Mesendoderm (in vitro differentiated cells): ENCODE data around the gene PALLD.

Source experiments
- DNase-seq: peaks from one replicate; pipeline ENCODE4 v3.0.0; 2013
- H2AK5ac ChIP-seq: 2 replicates; pipeline ENCODE4 v1.6.1; 2013; ENCODE audit warnings: low read length, inconsistent platforms
- H2BK120ac ChIP-seq: 2 replicates; pipeline ENCODE4 v1.6.1; 2013; ENCODE audit warnings: low read depth, mild to moderate bottlenecking, low read length, moderate library complexity, mixed read lengths
- H2BK15ac ChIP-seq: replicated peaks from 2 replicates; pipeline ENCODE4 v1.6.1; 2013; ENCODE audit warnings: low read depth, mild to moderate bottlenecking, moderate library complexity
- H2BK5ac ChIP-seq: 2 replicates; pipeline ENCODE4 v1.6.1; 2013; ENCODE audit warnings: low read length, inconsistent platforms
- H3K18ac ChIP-seq: 2 replicates; pipeline ENCODE4 v1.6.1; 2013; ENCODE audit warnings: mild to moderate bottlenecking, low read length, mixed read lengths
- H3K23ac ChIP-seq: one replicate; pipeline ENCODE4 v1.6.1; 2013; ENCODE audit warnings: low read length
- H3K27ac ChIP-seq: 2 replicates; pipeline ENCODE4 v1.5.1; 2013; ENCODE audit warnings: low read depth, mild to moderate bottlenecking, inconsistent platforms, low read length, moderate library complexity
- H3K27me3 ChIP-seq: 2 replicates; pipeline ENCODE4 v1.6.1; 2013; ENCODE audit warnings: low read length, control low read depth, mild to moderate bottlenecking, inconsistent platforms; ENCODE audit not compliant: insufficient read depth, poor library complexity
- H3K36me3 ChIP-seq: 2 replicates; pipeline ENCODE4 v1.6.1; 2013; ENCODE audit warnings: low read length, inconsistent platforms; ENCODE audit not compliant: control insufficient read depth, insufficient read depth
- H3K4ac ChIP-seq: one replicate; pipeline ENCODE4 v1.6.1; 2013; ENCODE audit warnings: low read depth, mild to moderate bottlenecking, low read length, moderate library complexity
- H3K4me1 ChIP-seq: 2 replicates; pipeline ENCODE4 v1.6.1; 2013; ENCODE audit warnings: low read depth, low read length, inconsistent platforms; ENCODE audit not compliant: control insufficient read depth
- H3K4me2 ChIP-seq: 2 replicates; pipeline ENCODE4 v1.6.1; 2013; ENCODE audit warnings: low read length
- H3K4me3 ChIP-seq: 2 replicates; pipeline ENCODE4 v1.5.1; 2013; ENCODE audit warnings: mild to moderate bottlenecking, low read length
- H3K56ac ChIP-seq: one replicate; pipeline ENCODE4 v1.6.1; 2013; ENCODE audit warnings: low read length
- H3K79me1 ChIP-seq: 2 replicates; pipeline ENCODE4 v1.6.1; 2013; ENCODE audit warnings: low read length, inconsistent platforms
- H3K79me2 ChIP-seq: 2 replicates; pipeline ENCODE4 v1.6.1; 2013; ENCODE audit warnings: mild to moderate bottlenecking, low read length; ENCODE audit not compliant: control insufficient read depth, insufficient read depth
- H3K9ac ChIP-seq: 2 replicates; pipeline ENCODE4 v1.6.1; 2013; ENCODE audit warnings: low read length, inconsistent platforms
- H4K5ac ChIP-seq: one replicate; pipeline ENCODE4 v1.6.1; 2013; ENCODE audit warnings: low read length
- H4K8ac ChIP-seq: one replicate; pipeline ENCODE4 v1.6.1; 2013; ENCODE audit warnings: low read depth, mild to moderate bottlenecking, control low read depth, low read length, moderate library complexity
- WGBS: extraction: QIAGEN DNeasy Blood & Tissue Kit; methylation state at CpG from one replicate; pipeline ENCODE4 v1.1.7; 2013; ENCODE audit warnings: low lambda C conversion rate, missing lambda C conversion rate; ENCODE audit not compliant: insufficient coverage; ENCODE audit errors: extremely low coverage; 5-methylcytosine and 5-hydroxymethylcytosine counted together

The PALLD gene

GRCh38 chr4:168751263-168752225 is 254.7 kb downstream of the PALLD start:
- no peak overlapping the region for H4K8ac ChIP-seq
- no peaks in the 10 kb centered on the region for H3K4me1 ChIP-seq
- no peak overlapping the region for H2BK120ac ChIP-seq
- no peak overlapping the region for H3K23ac ChIP-seq
- no peak for DNase-seq
- H3K27ac ChIP-seq, result no peak overlapping the region
- H2AK5ac ChIP-seq, result no peak overlapping the region
- H3K9ac ChIP-seq, result no peak overlapping the region
- H3K79me1 ChIP-seq, result no peaks in the 10 kb centered on the region
- H3K79me2 ChIP-seq, result no peaks in the 10 kb centered on the region
- no peaks in the 10 kb centered on the region for H3K36me3 ChIP-seq
- no peak overlapping the region for H3K56ac ChIP-seq
- H3K4ac ChIP-seq, result peak overlapping the region; percentile 31
- H3K27me3 ChIP-seq, result no peaks in the 10 kb centered on the region
- H3K4me2 ChIP-seq, result no peak overlapping the region
- no CpG with 5 or more reads among the region's 12 CpGs for WGBS
- H2BK5ac ChIP-seq, result no peak overlapping the region
- no peak overlapping the region for H3K4me3 ChIP-seq
- no peak overlapping the region for H4K5ac ChIP-seq
- H2BK15ac ChIP-seq, result no peak overlapping the region
- H3K18ac ChIP-seq, result no peak overlapping the region

GRCh38 chr4:168755598-168756477 is 259.0 kb downstream of the PALLD start:
- H3K79me2 ChIP-seq, result no peaks in the 10 kb centered on the region
- no peak overlapping the region for H3K27ac ChIP-seq
- no peaks in the 10 kb centered on the region for H3K27me3 ChIP-seq
- no peak overlapping the region for H2BK120ac ChIP-seq
- H3K36me3 ChIP-seq, result no peaks in the 10 kb centered on the region
- H3K4ac ChIP-seq, result no peak overlapping the region
- no peaks in the 10 kb centered on the region for H3K79me1 ChIP-seq
- no peak overlapping the region for H4K8ac ChIP-seq
- H3K18ac ChIP-seq, result no peak overlapping the region
- no peak for DNase-seq
- H2BK5ac ChIP-seq, result no peak overlapping the region
- WGBS, result no CpG with 5 or more reads among the region's 8 CpGs
- no peak overlapping the region for H3K4me3 ChIP-seq
- H3K23ac ChIP-seq, result no peak overlapping the region
- no peak overlapping the region for H3K9ac ChIP-seq
- no peak overlapping the region for H3K4me2 ChIP-seq
- no peak overlapping the region for H2BK15ac ChIP-seq
- no peak overlapping the region for H2AK5ac ChIP-seq
- H3K4me1 ChIP-seq, result no peaks in the 10 kb centered on the region
- no peak overlapping the region for H4K5ac ChIP-seq
- no peak overlapping the region for H3K56ac ChIP-seq

DNA sequence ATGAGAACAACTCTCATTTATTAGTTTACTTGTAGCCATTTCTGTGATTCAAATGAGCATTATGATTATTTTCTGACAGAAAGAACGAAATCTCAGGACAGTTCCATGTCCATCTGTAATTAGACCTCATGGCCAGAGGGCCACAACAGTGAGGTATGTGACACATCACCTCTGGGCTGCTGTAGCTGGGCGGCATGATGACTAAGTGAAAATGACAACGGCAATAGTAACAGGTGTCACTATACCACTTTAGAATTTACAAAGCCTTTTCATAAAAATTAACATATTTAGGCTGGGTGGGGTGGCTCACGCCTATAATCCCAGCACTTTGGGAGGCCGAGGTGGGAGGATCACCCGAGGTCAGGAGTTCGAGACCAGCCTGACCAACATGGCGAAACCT is 260.6 kb downstream of the PALLD start:
- Histone ChIP-seq H2BK15ac (no peak overlapping the region), H3K4me1 (no peaks in the 10 kb centered on the region), H3K18ac (no peak overlapping the region), H3K27me3 (no peaks in the 10 kb centered on the region), H3K4me3 (no peak overlapping the region), H3K4me2 (no peak overlapping the region), H4K8ac (no peak overlapping the region), H3K27ac (no peak overlapping the region), H3K36me3 (no peaks in the 10 kb centered on the region), H3K79me1 (no peaks in the 10 kb centered on the region), H3K9ac (no peak overlapping the region), H2BK120ac (no peak overlapping the region), H3K4ac (no peak overlapping the region), H3K23ac (no peak overlapping the region), H3K56ac (no peak overlapping the region), H2AK5ac (no peak overlapping the region), H2BK5ac (no peak overlapping the region), H3K79me2 (no peaks in the 10 kb centered on the region), H4K5ac (no peak overlapping the region)
- no peak for DNase-seq
- no CpG with 5 or more reads among the region's 8 CpGs for WGBS

DNA sequence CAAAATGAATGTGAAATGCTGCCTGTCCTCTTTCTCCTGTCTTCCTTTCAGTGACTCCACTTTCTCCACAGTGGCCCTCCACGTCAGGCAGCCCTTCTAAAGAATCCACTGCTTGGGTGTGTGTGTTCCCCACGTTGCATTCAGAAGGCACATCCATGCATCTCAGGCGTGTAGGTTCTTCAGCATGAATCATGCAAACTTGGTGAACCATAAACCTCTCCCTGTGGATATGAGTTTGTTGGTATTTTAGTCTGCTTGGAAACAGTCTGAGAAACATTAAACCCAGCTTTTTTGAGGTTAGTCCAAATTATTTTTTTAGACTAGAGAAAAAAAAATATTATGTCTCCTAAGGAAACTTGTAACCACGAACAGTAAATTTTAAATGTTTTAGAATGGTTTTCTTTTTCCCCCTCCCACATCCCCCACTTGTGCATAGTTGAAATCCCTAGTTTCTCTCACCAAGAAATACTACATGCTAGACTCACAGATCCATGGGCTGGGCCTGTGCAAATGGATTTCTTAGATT is 261.6 kb downstream of the PALLD start:
- no peak overlapping the region for H3K4me2 ChIP-seq
- H3K79me2 ChIP-seq, result no peaks in the 10 kb centered on the region
- no peaks in the 10 kb centered on the region for H3K4me1 ChIP-seq
- no peak overlapping the region for H3K4ac ChIP-seq
- no peak overlapping the region for H3K18ac ChIP-seq
- no peak overlapping the region for H3K23ac ChIP-seq
- H3K4me3 ChIP-seq, result no peak overlapping the region
- H3K79me1 ChIP-seq, result no peaks in the 10 kb centered on the region
- WGBS, result no CpG with 5 or more reads among the region's 4 CpGs
- H2BK120ac ChIP-seq, result no peak overlapping the region
- H3K27ac ChIP-seq, result no peak overlapping the region
- no peak overlapping the region for H2BK5ac ChIP-seq
- H3K27me3 ChIP-seq, result no peaks in the 10 kb centered on the region
- no peak overlapping the region for H3K56ac ChIP-seq
- no peak overlapping the region for H2BK15ac ChIP-seq
- no peak overlapping the region for H3K9ac ChIP-seq
- H4K8ac ChIP-seq, result no peak overlapping the region
- H3K36me3 ChIP-seq, result no peaks in the 10 kb centered on the region
- no peak for DNase-seq
- no peak overlapping the region for H4K5ac ChIP-seq
- no peak overlapping the region for H2AK5ac ChIP-seq

GRCh38 chr4:168759321-168759720 is 262.5 kb downstream of the PALLD start:
- WGBS, result no CpG with 5 or more reads among the region's 1 CpG

More at GRCh38 chr4:168759321-168759720, 262.5 kb downstream of the PALLD start:
- Histone ChIP-seq H4K5ac (no peak overlapping the region), H3K9ac (no peak overlapping the region), H2BK15ac (no peak overlapping the region), H3K27ac (no peak overlapping the region), H3K56ac (no peak overlapping the region), H3K27me3 (no peaks in the 10 kb centered on the region), H3K4me3 (no peak overlapping the region), H3K79me1 (no peaks in the 10 kb centered on the region), H3K4ac (no peak overlapping the region), H2BK5ac (no peak overlapping the region), H2AK5ac (no peak overlapping the region), H3K4me2 (no peak overlapping the region), H3K4me1 (no peaks in the 10 kb centered on the region), H3K36me3 (no peaks in the 10 kb centered on the region), H3K23ac (no peak overlapping the region), H3K79me2 (no peaks in the 10 kb centered on the region), H3K18ac (no peak overlapping the region), H4K8ac (no peak overlapping the region), H2BK120ac (no peak overlapping the region)
- DNase-seq, result no peak
